GM21360 (cell line): ENCODE measurements around the gene CCDC88B.

Experiments
- ATAC-seq: cut with Tn5 transposase; IDR thresholded peaks from one replicate; pipeline ENCODE4 v1.9.1; 2021; ENCODE audit warnings: mild to moderate bottlenecking, moderate library complexity; ENCODE audit not compliant: unreplicated experiment

The CCDC88B gene

GRCh38 chr11:64339754-64340408, at the start of gene CCDC88B:
Gene CCDC88B, plus strand, starts transcription at chr11:64340204. Its CDS starts 63 bp downstream, at chr11:64340267.
- peak; percentile 41 for ATAC-seq

- no peak for ATAC-seq
These were observed 49.4 kb upstream of the CCDC88B start for GRCh38 chr11:64290352-64291261.

- ATAC-seq, result no peak
These were observed 48.7 kb upstream of the CCDC88B start, which contains the start of gene KCNK4 for GRCh38 chr11:64291262-64291751. Gene KCNK4, plus strand, starts transcription at chr11:64291302. Its CDS starts 1,717 bp downstream, at chr11:64293019.

- ATAC-seq, result no peak
These were observed 48.1 kb upstream of the CCDC88B start for GRCh38 chr11:64291752-64292459.

- no peak for ATAC-seq
These were observed 47.3 kb upstream of the CCDC88B start for GRCh38 chr11:64292460-64293254.

GRCh38 chr11:64294774-64295173, 45.2 kb upstream of the CCDC88B start:
- no peak for ATAC-seq

- ATAC-seq, result no peak
These were observed 44.2 kb upstream of the CCDC88B start for GRCh38 chr11:64295760-64296159.

GRCh38 chr11:64296236-64296635, 43.8 kb upstream of the CCDC88B start:
- no peak for ATAC-seq

GRCh38 chr11:64296830-64297698, 42.9 kb upstream of the CCDC88B start:
- no peak for ATAC-seq

- no peak for ATAC-seq
These were observed 42.2 kb upstream of the CCDC88B start for GRCh38 chr11:64297699-64298358.

- ATAC-seq, result no peak
These were observed 40.8 kb upstream of the CCDC88B start for GRCh38 chr11:64298966-64299846.

- ATAC-seq, result no peak
These were observed 40.0 kb upstream of the CCDC88B start, which contains the start of gene CATSPERZ for GRCh38 chr11:64299847-64300648. Gene CATSPERZ, plus strand, starts transcription at chr11:64300358. Its CDS starts 53 bp downstream, at chr11:64300411.

- ATAC-seq, result no peak
These were observed 36.6 kb upstream of the CCDC88B start for GRCh38 chr11:64303109-64304031.

- no peak for ATAC-seq
These were observed 36.0 kb upstream of the CCDC88B start for GRCh38 chr11:64304032-64304315.

GRCh38 chr11:64304316-64305072, 35.5 kb upstream of the CCDC88B start:
- ATAC-seq, result peak; percentile 14
